Thyroid gland (tissue), 4 donors: ENCODE data around the gene NTNG1.

Experiments
- CTCF ChIP-seq, 6 experiments: fragments of 200-600 bp in 3 of 6; fragments of 450-650 bp in 3 of 6; sonication (generic) in 3 of 6; IDR thresholded peaks; one replicate each; pipeline ENCODE4 v1.5.1; 2016 to 2019; ENCODE audit warnings: antibody characterized with exemption in 6 of 6, mild to moderate bottlenecking in 2 of 6, inconsistent platforms in 1 of 6, moderate library complexity in 1 of 6
- POLR2A ChIP-seq, 2 donors: fragments of 450-650 bp; IDR thresholded peaks; one replicate each; pipeline ENCODE4 v1.6.1; 2017; ENCODE audit warnings: antibody characterized with exemption in 2 of 2, mild to moderate bottlenecking in 2 of 2, moderate library complexity in 1 of 2

- no peak for TF ChIP-seq CTCF (IDR thresholded peaks at IDR 0.05)
- TF ChIP-seq POLR2A (IDR thresholded peaks at IDR 0.05), result no peak
Observed at GRCh38 chr1:107264007-107264406, 123.2 kb downstream of the NTNG1 start.
